Liver (tissue), 9 donors: ENCODE results near the gene HIP1R. TPM values are rescaled to one million over a fixed set of nuclear protein-coding genes. Genes with fewer than 3 reads are reported as not detected.

ENCODE experiments used
- DNase-seq: peaks from one replicate; pipeline ENCODE4 v3.0.0-alpha.2; 2017; ENCODE audit warnings: low spot score
- H3K27ac ChIP-seq, 2 donors: one replicate each; pipeline ENCODE4 v1.7.0; 2013; ENCODE audit warnings: inconsistent platforms in 2 of 2, low read length in 2 of 2, control low read depth in 1 of 2, low read depth in 1 of 2, mild to moderate bottlenecking in 1 of 2
- H3K27me3 ChIP-seq, 4 donors: one replicate each; pipeline versions ENCODE4 v1.6.1 to v1.7.0; 2013; ENCODE audit warnings: low read length in 3 of 4, inconsistent platforms in 1 of 4, mild to moderate bottlenecking in 1 of 4, moderate library complexity in 1 of 4; ENCODE audit not compliant: control insufficient read depth in 4 of 4, insufficient read depth in 4 of 4
- H3K36me3 ChIP-seq, 4 donors: one replicate each; pipeline versions ENCODE4 v1.6.1 to v1.7.0; 2013; ENCODE audit warnings: low read length in 3 of 4, mild to moderate bottlenecking in 3 of 4, low read depth in 1 of 4, moderate library complexity in 1 of 4; ENCODE audit not compliant: control insufficient read depth in 4 of 4, insufficient read depth in 3 of 4
- H3K4me1 ChIP-seq, 4 donors: one replicate each; pipeline versions ENCODE4 v1.6.1 to v1.7.0; 2013; ENCODE audit warnings: low read length in 3 of 4, mild to moderate bottlenecking in 3 of 4, moderate library complexity in 1 of 4; ENCODE audit not compliant: control insufficient read depth in 4 of 4, insufficient read depth in 4 of 4
- H3K4me3 ChIP-seq, 3 donors: one replicate each; pipeline versions ENCODE4 v1.6.1 to v1.7.0; 2013; ENCODE audit warnings: low read length in 3 of 3, control low read depth in 1 of 3, low read depth in 1 of 3, mild to moderate bottlenecking in 1 of 3
- H3K9ac ChIP-seq, 2 donors: one replicate each; pipeline ENCODE4 v1.7.0; 2013; ENCODE audit warnings: low read length in 2 of 2, mild to moderate bottlenecking in 2 of 2, moderate library complexity in 2 of 2, control low read depth in 1 of 2, low read depth in 1 of 2
- H3K9me3 ChIP-seq, 4 donors: one replicate each; pipeline versions ENCODE4 v1.6.1 to v1.7.0; 2013; ENCODE audit warnings: low read length in 3 of 4; ENCODE audit not compliant: control insufficient read depth in 4 of 4
- ATF3 ChIP-seq: IDR thresholded peaks from 2 replicates; pipeline ENCODE4 v1.6.1; 2016; ENCODE audit warnings: antibody characterized with exemption
- CTCF ChIP-seq: fragments of 150-350 bp; IDR thresholded peaks from 2 replicates; pipeline ENCODE4 v1.5.1; 2017; ENCODE audit warnings: improper control_type of control experiment, low read depth, low read length; ENCODE audit not compliant: missing input control
- EGR1 ChIP-seq, 2 donors: IDR thresholded peaks; 2 replicates each; pipeline ENCODE4 v1.6.1; 2016 to 2018; ENCODE audit warnings: antibody characterized with exemption in 2 of 2, low read depth in 2 of 2
- FOXA1 ChIP-seq: IDR thresholded peaks from 2 replicates; pipeline ENCODE4 v1.6.1; 2016; ENCODE audit warnings: antibody characterized with exemption
- FOXA2 ChIP-seq: IDR thresholded peaks from 2 replicates; pipeline ENCODE4 v1.6.1; 2016; ENCODE audit warnings: antibody characterized with exemption
- GABPA ChIP-seq, 2 donors: IDR thresholded peaks in 1 of 2; conservative IDR thresholded peaks in 1 of 2; 2 replicates each; pipeline ENCODE4 v1.6.1; 2016; ENCODE audit warnings: antibody characterized with exemption in 2 of 2, mild to moderate bottlenecking in 1 of 2, moderate library complexity in 1 of 2
- HNF4A ChIP-seq, 2 donors: conservative IDR thresholded peaks; 2 replicates each; pipeline ENCODE4 v1.6.1; 2016; ENCODE audit warnings: antibody characterized with exemption in 2 of 2, mild to moderate bottlenecking in 2 of 2
- HNF4G ChIP-seq: IDR thresholded peaks from 2 replicates; pipeline ENCODE4 v1.6.1; 2016; ENCODE audit warnings: antibody characterized with exemption
- JUND ChIP-seq, 2 donors: IDR thresholded peaks; 2 replicates each; pipeline ENCODE4 v1.6.1; 2016; ENCODE audit warnings: antibody characterized with exemption in 2 of 2
- MAX ChIP-seq: IDR thresholded peaks from 2 replicates; pipeline ENCODE4 v1.6.1; 2016; ENCODE audit warnings: antibody characterized with exemption
- NR2F2 ChIP-seq: IDR thresholded peaks from 2 replicates; pipeline ENCODE4 v1.6.1; 2016; ENCODE audit warnings: antibody characterized with exemption
- RAD21 ChIP-seq, 2 donors: IDR thresholded peaks; 2 replicates each; pipeline ENCODE4 v1.6.1; 2016; ENCODE audit warnings: antibody characterized with exemption in 2 of 2, mild to moderate bottlenecking in 2 of 2
- REST ChIP-seq: IDR thresholded peaks from 2 replicates; pipeline ENCODE4 v1.6.1; 2016; ENCODE audit warnings: antibody characterized with exemption, mild to moderate bottlenecking
- RXRA ChIP-seq, 2 donors: IDR thresholded peaks; 2 replicates each; pipeline ENCODE4 v1.6.1; 2017 to 2018; ENCODE audit warnings: antibody characterized with exemption in 2 of 2, mild to moderate bottlenecking in 1 of 2
- SP1 ChIP-seq: IDR thresholded peaks from 2 replicates; pipeline ENCODE4 v1.6.1; 2018; ENCODE audit warnings: antibody characterized with exemption, mild to moderate bottlenecking
- TAF1 ChIP-seq: conservative IDR thresholded peaks from 2 replicates; pipeline ENCODE4 v1.6.1; 2016; ENCODE audit warnings: antibody characterized with exemption, mild to moderate bottlenecking
- YY1 ChIP-seq: IDR thresholded peaks from 2 replicates; pipeline ENCODE4 v1.6.1; 2016; ENCODE audit warnings: antibody characterized with exemption, mild to moderate bottlenecking
- ZBTB33 ChIP-seq: IDR thresholded peaks from 2 replicates; pipeline ENCODE4 v1.6.1; 2016; ENCODE audit warnings: antibody characterized with exemption
- WGBS: extraction: QIAGEN DNeasy Blood & Tissue Kit; methylation state at CpG from one replicate; pipeline ENCODE4 v1.1.7; 2013; 5-methylcytosine and 5-hydroxymethylcytosine counted together
- polyA plus RNA-seq, 2 donors: library from polyadenylated mRNA; stranded (reverse) in 1 of 2; unstranded in 1 of 2; fragments of 200-250 nt in 1 of 2; fragments of >200 nt in 1 of 2; fragmentation: Nextera tagmentation in 1 of 2; extraction: Ambion mirVana in 1 of 2; gene quantifications; one replicate each; pipeline versions ENCODE4 v1.2.1 to v1.2.3, GENCODE V29; 2013 to 2015
- total RNA-seq, 2 donors: library from RNA; depleted of rRNA; stranded (reverse); fragments of >200 nt; gene quantifications; one replicate each; pipeline ENCODE4 v1.2.3, GENCODE V29; 2014
- donor health status: healthy.
- donor health status: healthy.
- donor health status: healthy.
- donor health status: healthy.
- donor health status: healthy.

The HIP1R gene
- total and polyA plus RNA-seq, 4 donors: 12.4 to 52.5 (median 17.0) TPM

- no peak for TF ChIP-seq RAD21 (IDR thresholded peaks at IDR 0.05)
- TF ChIP-seq HNF4A (conservative IDR thresholded peaks at IDR 0.05): no peak
- TF ChIP-seq SP1: no peak
- TF ChIP-seq YY1: no peak
- TF ChIP-seq ATF3: no peak
- TF ChIP-seq FOXA2: no peak
- TF ChIP-seq CTCF: no peak
- no peak for TF ChIP-seq REST
- TF ChIP-seq JUND (IDR thresholded peaks at IDR 0.05): no peak
- no peak for TF ChIP-seq RXRA (IDR thresholded peaks at IDR 0.05)
- TF ChIP-seq NR2F2: no peak
- no peak for TF ChIP-seq FOXA1
- TF ChIP-seq GABPA (IDR thresholded peaks at IDR 0.05 in 1 of 2, conservative IDR thresholded peaks at IDR 0.05 in 1 of 2): no peak
- no peak for TF ChIP-seq EGR1 (IDR thresholded peaks at IDR 0.05; ENCODE audit: low read depth in 2 of 2)
- WGBS: 86% methylated on average over 7 of the region's 7 CpGs
- no peak for DNase-seq
Observed at GRCh38 chr12:122785503-122785902, 49.8 kb upstream of the HIP1R start.

GRCh38 chr12:122788387-122788786 lies 46.9 kb upstream of the HIP1R start:
- no peak overlapping the region for H3K4me3 ChIP-seq
- WGBS: 89% methylated on average over 4 of the region's 4 CpGs
- H3K9me3 ChIP-seq: no peaks in the 10 kb centered on the region
- no peak for TF ChIP-seq NR2F2
- TF ChIP-seq TAF1: no peak
- no peak for TF ChIP-seq RXRA (IDR thresholded peaks at IDR 0.05)
- no peak for TF ChIP-seq REST
- TF ChIP-seq ATF3: no peak
- no peak for TF ChIP-seq SP1
- TF ChIP-seq RAD21 (IDR thresholded peaks at IDR 0.05): no peak
- TF ChIP-seq FOXA2: no peak
- TF ChIP-seq GABPA (IDR thresholded peaks at IDR 0.05 in 1 of 2, conservative IDR thresholded peaks at IDR 0.05 in 1 of 2): no peak
- no peak for TF ChIP-seq HNF4G
- TF ChIP-seq YY1: no peak
- no peak for TF ChIP-seq EGR1 (IDR thresholded peaks at IDR 0.05; ENCODE audit: low read depth in 2 of 2)
- TF ChIP-seq ZBTB33: no peak
- no peak for TF ChIP-seq MAX
- no peak for TF ChIP-seq CTCF
- no peak for TF ChIP-seq HNF4A (conservative IDR thresholded peaks at IDR 0.05)
- no peak overlapping the region for H3K27ac ChIP-seq
- H3K36me3 ChIP-seq: no peaks in the 10 kb centered on the region
- no peak overlapping the region for H3K9ac ChIP-seq
- no peaks in the 10 kb centered on the region for H3K27me3 ChIP-seq
- no peak for DNase-seq
- H3K4me1 ChIP-seq: no peaks in the 10 kb centered on the region

More at GRCh38 chr12:122785503-122785902, 49.8 kb upstream of the HIP1R start:
- H3K27ac ChIP-seq: no peak overlapping the region
- no peak overlapping the region for H3K4me3 ChIP-seq
- no peaks in the 10 kb centered on the region for H3K27me3 ChIP-seq
- no peak overlapping the region for H3K9ac ChIP-seq
- H3K9me3 ChIP-seq: no peaks in the 10 kb centered on the region
- no peaks in the 10 kb centered on the region for H3K36me3 ChIP-seq
- H3K4me1 ChIP-seq: no peaks in the 10 kb centered on the region
